NCI-H526 treated with DMSO at 0.1 percent for 48 hours (cell line): ENCODE data around the gene WARS2.

Experiments used
- DNase-seq: peaks from one replicate; lab custom pipeline; 2025; lab: John Stamatoyannopoulos, UW

The WARS2 gene

GRCh38 chr1:119015547-119015946 lies 124.9 kb downstream of the WARS2 start:
- no peak for DNase-seq

DNA sequence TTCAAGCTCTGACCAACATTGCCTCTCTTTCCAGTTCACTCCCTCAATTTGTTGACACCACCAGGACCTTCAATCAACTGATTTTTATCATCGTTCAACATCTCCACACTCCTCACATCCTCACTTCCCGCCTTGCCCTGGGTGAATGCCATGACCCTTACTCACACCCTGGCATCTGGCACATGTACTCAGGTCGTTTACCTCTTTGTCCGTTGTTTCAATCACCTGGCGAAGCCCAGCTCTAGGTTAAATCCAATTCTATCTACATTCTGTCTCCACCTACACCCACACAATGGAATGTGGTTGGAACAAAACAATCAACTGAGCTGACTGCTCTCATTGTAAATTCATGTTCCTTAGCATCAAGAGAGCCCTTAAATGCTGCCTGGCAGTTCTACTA lies 128.1 kb downstream of the WARS2 start:
- DNase-seq = no peak

DNA sequence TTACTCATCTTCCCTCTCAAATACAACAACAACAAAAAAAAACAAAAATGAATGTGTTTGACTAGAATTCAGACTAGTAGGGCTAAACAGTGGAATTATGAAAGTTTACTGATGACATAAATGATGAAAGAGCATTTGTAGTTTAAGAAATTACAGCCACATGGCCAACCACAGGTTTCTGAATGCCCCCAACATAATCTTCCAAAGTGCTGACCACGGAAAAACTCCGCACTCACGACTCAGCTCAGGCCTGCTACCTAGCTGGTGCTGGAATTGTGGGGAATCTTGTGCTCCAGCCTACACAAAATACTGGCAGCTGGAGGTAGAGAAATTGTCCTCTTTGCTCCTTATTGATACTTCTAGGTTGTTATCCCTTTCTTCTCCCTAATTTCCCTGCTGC lies 128.7 kb downstream of the WARS2 start:
- DNase-seq = no peak

DNA sequence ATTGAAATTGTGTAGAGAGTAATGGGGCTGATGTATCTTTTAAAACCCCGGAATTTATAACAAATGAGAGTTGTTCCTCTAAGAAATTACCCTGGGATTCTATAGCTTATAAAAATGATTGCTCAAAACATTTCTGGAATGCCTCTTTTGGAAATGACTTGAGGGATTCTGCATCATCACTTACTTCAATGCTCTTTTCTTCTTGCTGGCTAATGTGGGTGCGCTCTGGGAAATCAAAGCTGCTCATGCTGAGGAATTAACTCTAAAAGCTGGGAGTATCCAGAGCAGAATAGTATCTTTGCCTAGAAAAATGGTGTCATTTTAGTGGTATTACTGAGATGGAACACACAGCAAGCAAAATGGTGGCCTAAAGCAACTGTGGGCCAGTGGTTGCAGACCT lies 129.3 kb downstream of the WARS2 start:
- DNase-seq = no peak

DNA sequence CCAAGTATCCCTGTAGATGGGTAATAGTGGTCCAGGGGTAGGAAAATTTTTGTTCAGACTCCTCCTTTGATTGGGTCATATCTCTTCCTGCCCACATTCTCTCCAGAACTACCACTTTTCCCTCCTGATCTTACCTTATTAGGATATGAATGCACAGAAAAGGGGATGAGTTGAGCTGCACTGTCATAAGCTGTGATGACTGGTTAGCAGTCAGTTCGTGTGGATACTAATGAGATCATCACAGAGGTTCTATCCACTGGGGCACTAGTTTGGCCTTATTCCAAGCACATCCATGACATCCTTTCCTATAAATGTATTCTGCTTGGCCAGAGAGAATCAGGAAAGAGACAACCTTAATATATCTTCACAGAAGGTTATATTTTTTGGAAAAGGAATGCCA lies 130.3 kb downstream of the WARS2 start:
- DNase-seq = no peak

DNA sequence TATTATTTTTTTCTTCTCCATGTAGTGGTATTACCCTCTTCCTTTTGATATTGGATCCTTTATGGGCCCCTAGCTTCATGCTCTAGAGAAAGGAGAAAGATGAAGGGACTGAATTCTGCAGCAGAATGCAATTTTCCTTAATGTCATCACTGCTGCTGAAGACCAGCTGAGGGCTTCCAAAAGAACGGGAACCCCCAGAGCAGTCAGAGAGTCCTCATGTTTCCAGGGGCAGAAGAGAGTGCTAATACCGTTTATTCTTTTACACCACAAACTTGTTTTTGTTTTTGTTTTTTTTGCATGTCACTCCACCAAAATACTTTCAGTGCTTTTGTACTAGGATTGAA lies 131.2 kb downstream of the WARS2 start:
- DNase-seq = no peak

DNA sequence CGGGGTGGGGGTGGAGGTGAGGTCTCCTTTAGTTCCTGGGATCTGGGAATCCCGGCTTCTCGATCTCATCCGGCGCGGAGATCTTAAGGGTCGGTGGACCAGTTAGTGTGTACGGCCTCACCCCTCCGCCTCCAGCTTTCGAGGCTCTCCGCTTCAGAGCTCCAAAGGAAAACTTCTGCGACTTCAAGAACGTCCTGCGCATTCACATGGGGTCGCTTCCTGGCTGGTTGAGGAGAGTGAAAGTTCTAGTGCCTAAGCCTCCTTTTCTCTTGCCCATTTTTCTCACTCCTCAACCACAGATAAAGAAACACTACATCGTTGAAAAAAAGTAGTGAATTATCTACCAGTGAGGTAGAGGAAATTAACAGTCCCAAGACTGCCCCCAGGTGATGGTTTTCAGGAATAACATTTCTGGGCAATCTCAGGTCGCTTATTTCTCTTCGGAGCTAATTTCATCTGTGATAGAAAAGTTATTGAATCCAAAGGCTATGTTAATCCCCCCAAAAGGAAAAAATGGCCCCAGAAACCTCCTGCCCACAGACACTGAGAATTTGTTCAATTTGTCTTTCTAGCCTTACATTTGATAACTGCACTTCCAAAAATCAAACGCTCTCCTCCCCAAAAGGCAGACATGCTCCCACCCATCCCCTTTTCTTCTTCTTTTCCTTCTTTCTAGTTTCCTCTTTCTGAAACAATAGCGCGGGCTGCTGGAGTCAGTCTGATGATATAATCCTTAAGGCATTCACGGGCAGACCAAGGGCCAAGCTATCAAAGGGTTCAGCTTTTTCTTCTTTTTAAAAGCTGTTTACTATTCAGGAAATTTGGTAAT lies 131.8 kb downstream of the WARS2 start:
- DNase-seq = peak; percentile 16

DNA sequence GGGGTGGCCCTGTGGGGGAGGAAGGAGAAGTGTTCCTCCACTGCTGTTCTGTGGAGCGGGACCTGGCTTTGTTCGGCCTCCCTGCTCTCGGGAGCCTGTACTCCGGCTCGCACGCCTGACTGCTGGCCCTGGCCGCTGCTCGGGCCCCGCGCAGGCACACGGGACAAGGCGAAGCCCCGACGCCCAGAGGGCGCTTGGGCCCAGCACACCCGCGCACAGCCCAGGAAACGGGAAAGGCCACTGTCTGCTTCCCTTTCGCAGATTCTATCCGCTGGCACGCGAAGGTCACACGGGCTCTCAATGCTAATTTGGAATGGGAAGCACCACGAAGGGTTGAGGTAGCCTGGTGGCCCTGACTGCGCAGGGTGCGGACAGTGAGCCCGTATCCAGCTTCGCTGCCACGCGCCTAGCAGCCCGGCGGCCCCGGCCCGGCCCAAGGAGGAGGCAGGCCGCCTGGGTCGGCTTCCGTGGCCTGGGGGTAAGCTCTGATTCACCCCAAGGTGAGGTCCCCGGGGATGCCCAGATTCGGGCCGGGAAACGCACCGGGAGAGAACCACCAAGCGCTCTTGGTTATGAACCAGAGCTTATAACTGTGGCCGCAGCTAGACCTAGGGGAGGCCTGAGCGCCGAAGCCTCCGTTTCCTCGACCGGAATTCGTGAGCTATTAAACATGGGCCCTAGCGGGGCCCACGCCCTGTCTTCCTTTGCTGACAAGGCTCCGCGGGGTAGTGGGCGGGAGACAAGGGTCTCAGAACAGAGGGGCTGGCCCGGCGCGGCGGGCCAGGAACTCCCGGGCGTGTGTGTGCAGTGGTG lies 132.6 kb downstream of the WARS2 start:
- DNase-seq = no peak

DNA sequence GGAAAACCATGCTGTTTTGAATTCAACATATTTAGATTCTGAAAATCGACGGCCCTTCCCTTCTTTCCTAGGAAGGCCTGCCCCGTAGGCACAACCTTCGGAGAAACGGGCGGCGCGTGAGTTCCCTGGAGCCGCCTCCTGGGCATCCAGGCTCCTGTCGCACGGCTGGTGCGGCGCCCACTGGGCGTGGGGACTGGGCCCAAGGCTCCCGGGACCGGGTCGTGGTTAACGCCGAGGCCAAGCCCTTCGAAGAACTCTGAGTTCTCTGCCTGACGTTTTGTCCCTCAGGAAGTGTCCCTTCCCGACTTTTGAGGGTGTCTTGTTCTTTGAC lies 133.1 kb downstream of the WARS2 start:
- no peak for DNase-seq

DNA sequence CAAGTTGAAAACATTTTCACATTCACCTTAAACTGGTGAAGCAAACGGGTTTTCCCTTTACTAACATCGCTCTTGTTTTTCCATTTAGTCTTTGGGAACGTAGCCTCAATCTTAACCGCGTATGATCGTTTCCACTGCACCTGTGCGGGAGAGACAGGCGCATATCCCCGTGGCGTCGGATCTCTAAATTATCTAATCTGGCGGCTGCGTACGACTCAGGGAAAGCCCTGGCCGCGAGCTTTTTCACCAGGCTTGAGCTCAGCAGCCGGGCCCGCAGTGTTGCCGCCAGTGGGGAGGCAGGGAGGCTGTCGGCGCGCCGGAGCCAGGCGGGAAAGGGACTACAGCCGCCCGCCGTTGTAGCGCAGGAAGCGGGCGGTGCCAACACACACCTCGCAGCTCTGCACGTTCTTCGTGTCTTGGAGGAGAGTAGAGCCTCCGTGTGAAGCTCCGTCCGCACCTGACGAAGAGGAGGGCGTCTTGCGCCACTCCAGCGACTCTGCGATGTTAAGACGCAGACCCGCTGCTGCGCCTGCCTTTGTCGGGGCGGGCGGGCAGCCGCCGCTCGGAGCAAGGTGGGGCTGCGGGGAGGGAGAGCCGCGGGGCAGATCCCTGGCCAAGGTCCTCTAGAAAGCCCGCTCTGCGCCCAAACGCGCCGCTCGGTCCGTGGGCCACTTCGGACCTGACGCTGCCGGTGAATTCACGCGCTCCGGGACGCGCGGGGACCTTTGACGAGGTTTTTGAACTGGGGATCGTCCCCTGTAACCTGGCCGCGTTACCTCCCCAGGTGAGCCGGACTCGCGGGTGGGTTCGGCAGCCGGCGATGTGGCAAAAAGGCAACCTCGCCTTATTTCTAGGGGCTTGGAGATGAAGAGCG lies 133.8 kb downstream of the WARS2 start:
- no peak for DNase-seq

GRCh38 chr1:119005724-119006405 lies 134.6 kb downstream of the WARS2 start:
- DNase-seq = no peak

- no peak for DNase-seq
These were observed 135.7 kb downstream of the WARS2 start for GRCh38 chr1:119004781-119005180.

DNA sequence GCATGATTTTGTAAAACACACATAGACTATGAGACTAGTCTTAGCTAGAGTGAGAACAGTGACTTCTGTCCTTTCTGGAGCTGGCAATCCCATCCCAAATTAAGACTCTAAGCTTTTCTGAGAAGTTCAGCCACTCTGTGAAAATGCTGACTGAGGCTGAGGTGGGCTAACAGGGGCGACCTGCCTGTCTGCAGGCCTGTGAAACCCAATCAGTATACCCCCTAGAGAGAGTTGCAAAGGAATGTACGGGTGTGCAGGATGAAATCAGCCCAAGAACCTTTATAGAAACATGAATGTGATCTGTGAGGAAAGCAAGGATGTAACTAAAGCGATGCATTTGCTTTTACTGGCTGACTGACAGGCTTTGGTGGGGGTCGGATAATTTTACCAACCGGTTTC lies 136.3 kb downstream of the WARS2 start:
- DNase-seq = no peak

GRCh38 chr1:119003413-119004128 lies 136.9 kb downstream of the WARS2 start:
- no peak for DNase-seq

- DNase-seq = no peak
These were observed 138.3 kb downstream of the WARS2 start for GRCh38 chr1:119002028-119002686.

GRCh38 chr1:119001181-119002027 lies 139.0 kb downstream of the WARS2 start:
- no peak for DNase-seq

DNA sequence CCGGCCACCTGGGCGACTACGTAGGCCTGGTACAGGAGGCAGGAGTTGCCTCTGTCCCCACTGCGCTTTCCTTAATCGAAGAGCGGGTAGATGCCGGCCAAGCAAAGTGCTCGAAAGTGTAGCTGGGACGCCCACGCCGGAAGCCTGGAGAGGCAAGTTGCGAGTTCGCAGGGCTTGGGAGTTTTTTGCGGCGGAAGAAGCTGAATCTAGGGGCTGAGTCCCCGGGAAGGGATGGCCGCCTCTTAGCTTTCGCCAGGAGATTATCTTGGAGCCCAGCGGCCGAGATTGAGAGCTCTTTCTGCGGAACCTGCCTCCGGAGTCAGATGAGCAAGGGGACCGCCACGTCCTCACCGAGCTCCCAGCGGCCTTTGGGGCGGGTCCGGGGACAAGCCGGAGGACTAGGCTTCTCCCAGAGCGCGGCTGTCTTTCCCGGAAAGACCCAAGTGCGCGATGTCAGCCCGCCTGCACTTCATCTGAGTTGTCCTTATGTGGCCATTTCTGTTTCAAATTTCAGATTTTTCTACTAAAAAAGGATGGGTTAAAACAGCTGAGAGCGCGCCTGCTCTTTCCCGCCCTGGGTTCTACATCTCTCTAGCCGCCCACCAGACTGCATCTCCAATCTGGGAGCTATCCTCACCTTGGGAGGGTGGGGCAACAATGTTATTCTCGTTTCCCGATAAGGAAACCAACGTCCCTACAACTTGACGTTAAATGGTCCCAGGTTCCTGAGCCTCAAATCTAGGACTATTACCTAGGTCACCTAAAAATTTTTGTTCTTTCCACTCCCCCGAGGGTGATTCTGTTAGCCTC lies 139.9 kb downstream of the WARS2 start:
- DNase-seq = no peak

GRCh38 chr1:118999348-119000071 lies 140.9 kb downstream of the WARS2 start:
- DNase-seq = no peak
